Activated T-cell treated with anti-CD3 and anti-CD28 coated beads, Interleukin-2, amount 50 U/mL, for 1 hour (primary cell): ENCODE measurements around the gene UBE2N.
A peak's percentile ranks its signal among the peaks of the same experiment; 100 is the strongest.

ENCODE experiments used
- DNase-seq: peaks from one replicate; pipeline ENCODE4 v3.0.0-alpha.2; 2020

The UBE2N gene

GRCh38 chr12:93379326-93379980 is 62.3 kb downstream of the UBE2N start:
- DNase-seq: no peak

DNA sequence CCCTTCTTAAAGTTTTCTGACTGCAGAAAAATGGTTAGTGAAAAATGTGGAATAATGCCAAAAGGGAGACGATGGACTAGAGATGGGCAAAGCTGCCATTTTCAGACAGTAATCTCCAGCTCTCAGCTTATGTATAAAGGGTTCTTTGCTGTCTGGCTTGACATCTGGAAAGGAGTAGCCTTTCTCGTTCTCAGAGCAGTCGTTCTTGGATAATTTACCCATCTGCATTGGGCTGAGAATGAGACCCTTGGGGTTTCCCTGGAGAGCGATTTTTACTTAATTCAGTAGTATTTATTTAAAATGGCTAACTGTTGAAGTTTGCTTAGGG is 62.8 kb downstream of the UBE2N start:
- no peak for DNase-seq

DNA sequence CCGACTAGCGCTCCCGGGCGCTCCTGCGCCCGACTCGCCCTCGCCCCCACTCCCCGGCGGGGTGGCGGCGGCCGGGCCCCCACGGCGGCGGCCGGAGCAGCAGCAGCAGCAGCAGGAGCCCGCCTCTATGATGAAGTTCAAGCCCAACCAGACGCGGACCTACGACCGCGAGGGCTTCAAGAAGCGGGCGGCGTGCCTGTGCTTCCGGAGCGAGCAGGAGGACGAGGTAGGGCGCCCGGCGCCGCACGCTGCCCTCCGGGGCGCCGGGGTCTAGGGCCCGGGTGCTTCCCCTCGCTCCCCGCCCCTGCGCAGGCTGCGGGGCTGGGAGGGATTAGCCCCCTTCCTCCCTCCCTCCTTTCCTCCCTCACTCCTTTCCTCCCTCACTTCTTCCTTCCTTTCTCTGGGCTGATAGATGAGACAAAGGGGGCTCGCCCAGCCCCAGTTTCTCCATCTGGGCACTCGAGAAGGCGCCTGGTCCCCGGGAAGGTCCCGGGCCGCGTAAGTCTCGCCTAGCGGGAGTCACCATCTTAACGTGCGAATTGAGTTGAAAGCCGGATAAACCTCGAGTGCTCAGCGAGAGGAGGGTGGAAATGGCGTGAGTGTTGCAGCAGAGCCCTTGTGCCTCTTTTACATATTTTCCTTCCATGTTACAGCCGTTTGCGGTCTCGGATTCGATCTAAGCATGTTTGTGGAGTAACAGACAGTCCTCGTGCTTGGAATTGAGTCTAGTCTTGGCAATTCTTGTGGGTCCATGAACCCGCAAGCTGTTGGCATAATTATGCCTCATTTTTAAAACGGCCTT is 63.4 kb downstream of the UBE2N start:
- peak; percentile 70 for DNase-seq

GRCh38 chr12:93377252-93378195 is 64.2 kb downstream of the UBE2N start, which contains the start of gene NUDT4:
TSS of gene NUDT4 (plus strand) at chr12:93377925. CDS start at chr12:93378323, 398 bp downstream.
- DNase-seq: peak; percentile 98

DNA sequence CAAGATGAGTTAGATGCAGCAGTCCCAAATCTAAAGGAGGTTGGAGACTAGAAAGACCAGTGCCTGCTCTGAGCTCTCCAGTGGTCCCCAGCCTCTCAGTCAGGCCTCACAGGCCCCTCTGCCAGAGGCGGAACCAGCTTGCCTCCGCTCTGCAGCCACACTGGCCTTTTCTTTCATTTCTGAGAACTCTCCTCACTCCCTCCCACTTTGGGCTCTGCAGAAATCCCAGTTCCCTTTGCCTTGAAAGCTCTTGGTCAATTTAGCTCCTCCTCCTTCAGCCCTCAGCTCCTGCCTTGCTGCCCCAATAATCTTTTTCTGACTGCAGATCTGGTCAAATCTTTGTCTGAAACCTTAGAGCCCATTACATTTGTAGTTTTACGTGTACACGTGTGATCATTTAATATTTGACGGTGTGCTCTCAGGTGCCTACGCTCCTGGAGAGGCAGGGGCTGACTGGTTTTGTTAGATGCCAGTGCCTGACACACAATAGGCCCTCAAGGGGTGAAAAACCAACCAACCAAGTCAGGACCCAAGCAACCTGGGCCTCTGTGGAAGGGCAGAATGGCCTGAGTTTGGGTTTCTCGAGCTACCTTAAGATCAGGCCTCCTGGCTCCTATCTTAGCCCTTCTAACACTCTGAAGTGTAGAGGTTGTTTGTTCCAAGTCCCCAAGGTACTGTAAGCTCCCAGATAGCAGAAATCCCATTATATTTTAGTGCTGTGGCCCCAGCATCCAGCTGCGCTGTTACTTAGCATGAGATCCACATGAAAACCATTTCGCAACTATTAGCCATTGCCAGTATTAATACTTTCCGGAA is 65.1 kb downstream of the UBE2N start:
- no peak for DNase-seq

DNA sequence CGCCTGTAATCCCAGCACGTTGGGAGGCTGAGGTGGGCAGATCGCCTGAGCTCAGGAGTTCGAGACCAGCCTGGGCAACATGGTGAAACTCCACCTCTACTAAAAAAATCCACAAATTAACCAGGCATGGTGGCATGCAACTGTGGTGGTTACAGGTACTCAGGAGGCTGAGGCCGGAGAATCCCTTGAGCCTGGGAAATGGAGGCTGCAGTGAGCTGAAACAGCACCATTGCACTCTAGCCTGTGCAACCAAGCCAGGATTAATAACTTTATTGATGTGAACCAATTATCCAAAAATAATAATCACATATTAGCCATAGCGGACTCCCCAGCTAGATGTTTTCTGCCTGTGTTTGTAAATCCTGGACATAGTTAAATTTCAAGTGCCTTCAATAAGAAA is 65.8 kb downstream of the UBE2N start:
- no peak for DNase-seq

GRCh38 chr12:93373961-93374656 is 67.6 kb downstream of the UBE2N start:
- no peak for DNase-seq

DNA sequence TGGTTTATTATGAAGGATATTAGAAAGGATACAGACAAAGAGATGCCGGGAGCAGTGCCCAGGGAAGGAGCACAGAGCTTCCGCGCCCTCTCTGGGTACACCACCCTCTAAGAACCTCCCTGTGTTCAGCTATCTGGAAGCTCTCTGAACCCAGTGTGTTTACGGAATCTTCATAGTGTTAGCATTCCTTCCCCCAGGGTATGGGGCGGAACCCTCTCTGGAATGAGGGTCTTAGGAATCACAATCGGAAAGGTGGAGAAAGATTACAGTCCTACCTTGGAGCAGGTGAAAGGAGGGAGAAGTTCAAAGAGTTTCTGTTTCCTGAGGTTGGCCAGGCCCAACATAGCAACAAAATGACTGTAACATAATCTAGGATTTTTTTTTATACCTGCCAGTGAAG is 70.8 kb downstream of the UBE2N start:
- DNase-seq: no peak

DNA sequence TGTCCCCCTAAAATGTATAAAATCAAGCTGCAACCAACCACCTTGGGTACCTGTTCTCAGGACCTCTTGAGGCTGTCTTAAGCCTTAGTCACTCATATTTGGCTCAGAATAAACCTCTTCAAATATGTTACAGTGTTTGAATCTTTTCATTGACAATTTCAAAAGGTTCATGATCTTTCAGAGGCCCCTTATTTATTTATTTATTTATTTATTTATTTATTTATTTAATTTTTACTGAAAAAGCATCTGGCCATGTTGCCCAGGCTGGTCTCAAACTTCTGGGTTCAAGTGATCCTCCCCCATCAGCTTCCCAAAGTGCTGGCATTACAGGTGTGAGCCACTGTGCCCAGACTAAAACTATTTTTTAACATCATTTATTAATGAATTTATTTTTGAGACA is 72.2 kb downstream of the UBE2N start:
- DNase-seq: no peak

DNA sequence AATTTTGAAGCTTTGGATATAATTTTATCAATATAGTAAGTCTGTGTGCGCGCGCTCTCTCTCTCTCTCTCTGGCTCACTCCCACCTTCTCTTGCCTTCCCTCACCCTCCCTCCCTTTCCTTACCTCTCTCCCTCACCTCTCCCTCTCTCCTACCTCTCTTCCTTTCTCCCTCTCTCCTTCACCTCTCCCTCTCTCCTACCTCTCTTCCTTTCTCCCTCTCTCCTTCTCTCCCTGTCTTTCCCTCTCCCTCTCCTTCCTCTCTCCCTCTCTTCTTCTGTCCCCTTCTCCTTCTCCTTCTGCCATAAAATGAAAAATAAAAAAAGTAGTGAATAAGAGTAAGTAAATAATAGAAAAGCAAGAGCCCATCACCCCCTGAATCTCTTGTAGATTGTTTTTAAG is 73.0 kb downstream of the UBE2N start:
- no peak for DNase-seq

GRCh38 chr12:93366422-93366821 is 75.3 kb downstream of the UBE2N start:
- no peak for DNase-seq

GRCh38 chr12:93365616-93366405 is 75.9 kb downstream of the UBE2N start:
- DNase-seq: no peak

- no peak for DNase-seq
Measured at GRCh38 chr12:93363841-93364297, 77.9 kb downstream of the UBE2N start.

GRCh38 chr12:93361151-93361919 is 80.4 kb downstream of the UBE2N start:
- no peak for DNase-seq

- no peak for DNase-seq
Measured at GRCh38 chr12:93360688-93361087, 81.1 kb downstream of the UBE2N start.

DNA sequence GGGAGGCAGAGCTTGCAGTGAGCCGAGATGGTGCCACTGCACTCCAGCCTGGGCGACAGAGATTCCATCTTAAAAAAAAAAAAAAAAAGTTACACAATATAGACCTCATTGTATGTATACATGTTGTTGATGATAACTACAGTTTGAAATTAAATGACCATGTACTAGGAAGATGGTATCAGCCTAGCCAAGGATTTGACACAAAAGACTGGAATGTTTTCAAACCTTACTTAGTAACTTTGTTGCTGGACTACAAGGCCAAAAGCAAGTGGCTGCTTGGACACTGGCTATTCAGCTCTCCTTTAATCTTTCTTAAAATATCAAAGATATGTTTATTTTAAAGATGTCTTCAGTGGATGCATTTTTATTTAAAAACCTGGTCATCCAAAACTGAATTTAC is 82.9 kb downstream of the UBE2N start:
- no peak for DNase-seq

DNA sequence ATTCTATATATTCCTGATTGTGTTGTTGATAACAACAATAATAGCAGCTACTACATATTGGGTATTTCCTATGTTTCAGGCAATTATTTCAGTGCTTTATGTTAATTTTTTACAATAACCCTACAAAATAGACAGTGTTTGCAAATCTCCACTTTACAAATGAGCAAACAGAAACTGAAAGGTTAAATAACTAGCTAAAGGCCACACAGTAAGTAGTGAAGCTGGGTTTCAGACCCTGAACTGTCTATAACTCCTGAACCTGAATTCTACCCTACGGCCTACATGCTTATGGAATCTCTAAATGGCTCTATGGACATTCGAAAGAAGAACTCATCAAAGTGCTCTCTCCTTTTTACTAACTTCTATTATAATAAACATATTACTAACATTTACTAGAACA is 83.7 kb downstream of the UBE2N start:
- no peak for DNase-seq

- no peak for DNase-seq
Measured at GRCh38 chr12:93356214-93356613, 85.5 kb downstream of the UBE2N start.
